Measurements from ENCODE around the gene PTBP3.

- no peak for TF ChIP-seq POLR2A (IDR thresholded peaks at IDR 0.05; ENCODE audit: low read length)
- TF ChIP-seq GATA1 (IDR thresholded peaks at IDR 0.05; ENCODE audit: low read depth, low read length): no peak
Measured at GRCh38 chr9:112248722-112249121, 84.7 kb downstream of the PTBP3 start.

Data from erythroblast (primary cell).